HCT116 (cell line): ENCODE measurements around the gene MUSK. TPM values are rescaled to one million over a fixed set of nuclear protein-coding genes. Genes with fewer than 3 reads are reported as not detected.

ENCODE experiments used
- ATAC-seq: fragments of 200-7000 bp; cut with Tn5 transposase; 2 replicates; pipeline ENCODE4 v1.9.1; 2020; ENCODE audit warnings: mild to moderate bottlenecking, moderate library complexity
- BruUV-seq: library from RNA; stranded (reverse); fragments of 400-500 nt; replicated peaks from 2 replicates; lab custom pipeline; 2021; lab: Mats Ljungman, UMichigan
- CTCF ChIA-PET: fragments of 300-600 bp; sonication (Branson Sonifier 250); formaldehyde crosslinking; loops from one replicate; lab custom pipeline; 2021; ENCODE audit warnings: antibody characterized with exemption; lab: Charles Lee
- POLR2A ChIA-PET: fragments of 300-600, 350-600 bp; sonication (Branson Sonifier 250); formaldehyde crosslinking; loops from one replicate; lab custom pipeline; 2021; ENCODE audit warnings: antibody characterized with exemption; lab: Charles Lee
- RAD21 ChIA-PET, 2 experiments: fragments of 300-600 bp; sonication (Branson Sonifier 250); formaldehyde crosslinking; loops; one replicate each; lab custom pipeline; 2023; ENCODE audit warnings: low total read pairs in 2 of 2; ENCODE audit not compliant: uncharacterized antibody in 2 of 2, unreplicated experiment in 2 of 2, low non-redundant PET in 1 of 2; lab: Charles Lee
- DNase-seq: peaks from one replicate; pipeline ENCODE4 v3.0.0-alpha.2; 2010; ENCODE audit warnings: low read depth, low spot score
- H2AFZ ChIP-seq: fragments of 200-600 bp; shearing (Covaris generic), sonication (generic); 2 replicates; pipeline ENCODE4 v1.6.1; 2017; ENCODE audit warnings: low read depth, mixed run types, mixed read lengths, antibody characterized with exemption, low read length; ENCODE audit not compliant: poor library complexity, severe bottlenecking
- H3K27ac ChIP-seq: 2 replicates; pipeline ENCODE4 v1.5.1; 2012; ENCODE audit warnings: low read depth, low read length
- H3K27me3 ChIP-seq: fragments of 200-600 bp; sonication (generic); 2 replicates; pipeline ENCODE4 v1.6.1; 2016; ENCODE audit warnings: mixed run types, low read length, mixed read lengths; ENCODE audit not compliant: insufficient read depth
- H3K36me3 ChIP-seq, 2 experiments: fragments of 200-500 bp in 1 of 2; fragments of 200-600 bp in 1 of 2; sonication (Bioruptor generic) in 1 of 2; sonication (generic) in 1 of 2; 2 replicates each; pipeline versions ENCODE4 v1.5.1 to v1.6.1; 2014 to 2016; ENCODE audit warnings: low read length in 2 of 2, inconsistent platforms in 1 of 2, mixed read lengths in 1 of 2, mixed run types in 1 of 2; ENCODE audit not compliant: insufficient read depth in 2 of 2, control insufficient read depth in 1 of 2
- H3K4me1 ChIP-seq, 2 experiments: fragments of 200-600 bp in 1 of 2; sonication (generic) in 1 of 2; 2 replicates each; pipeline versions ENCODE4 v1.5.1 to v1.6.1; 2012 to 2017; ENCODE audit warnings: low read length in 2 of 2, inconsistent platforms in 1 of 2, mild to moderate bottlenecking in 1 of 2, mixed read lengths in 1 of 2, mixed run types in 1 of 2, moderate library complexity in 1 of 2; ENCODE audit not compliant: insufficient read depth in 2 of 2, control insufficient read depth in 1 of 2
- H3K4me2 ChIP-seq: fragments of 200-600 bp; sonication (generic); 2 replicates; pipeline ENCODE4 v1.6.1; 2017; ENCODE audit warnings: mixed run types, low read length, mixed read lengths
- H3K4me3 ChIP-seq, 2 experiments: fragments of 200-600 bp in 1 of 2; sonication (generic) in 1 of 2; replicated peaks in 1 of 2; 2 replicates each; pipeline ENCODE4 v1.5.1; 2011 to 2016; ENCODE audit warnings: low read length in 2 of 2, control low read depth in 1 of 2, low read depth in 1 of 2, mild to moderate bottlenecking in 1 of 2, mixed read lengths in 1 of 2, mixed run types in 1 of 2
- H3K79me2 ChIP-seq: fragments of 200-600 bp; sonication (generic); 2 replicates; pipeline ENCODE4 v1.6.1; 2017; ENCODE audit warnings: mild to moderate bottlenecking, mixed run types, low read length, moderate library complexity, mixed read lengths; ENCODE audit not compliant: insufficient read depth
- H3K9ac ChIP-seq: fragments of 200-600 bp; sonication (generic); 2 replicates; pipeline ENCODE4 v1.6.1; 2016; ENCODE audit warnings: low read length, mixed read lengths
- H3K9me2 ChIP-seq: fragments of 200-600 bp; sonication (generic), shearing (Covaris generic); 2 replicates; pipeline ENCODE4 v1.6.1; 2017; ENCODE audit warnings: mixed run types, mild to moderate bottlenecking, moderate library complexity; ENCODE audit not compliant: insufficient read depth
- H3K9me3 ChIP-seq, 2 experiments: fragments of 200-500 bp in 1 of 2; fragments of 200-600 bp in 1 of 2; sonication (Bioruptor generic) in 1 of 2; sonication (generic) in 1 of 2; 2 replicates each; pipeline ENCODE4 v1.6.1; 2014 to 2017; ENCODE audit warnings: low read length in 2 of 2, mixed read lengths in 2 of 2, inconsistent platforms in 1 of 2, low read depth in 1 of 2, mild to moderate bottlenecking in 1 of 2, mixed run types in 1 of 2, moderate library complexity in 1 of 2; ENCODE audit not compliant: control insufficient read depth in 1 of 2, insufficient read depth in 1 of 2
- H4K20me1 ChIP-seq: fragments of 200-600 bp; sonication (generic), shearing (Covaris generic); 2 replicates; pipeline ENCODE4 v1.6.1; 2017; ENCODE audit warnings: mixed run types, mild to moderate bottlenecking, moderate library complexity; ENCODE audit not compliant: insufficient read depth
- ATF3 ChIP-seq: IDR thresholded peaks from 2 replicates; pipeline ENCODE4 v1.6.1; 2012
- CBX3 ChIP-seq: IDR thresholded peaks from 2 replicates; pipeline ENCODE4 v1.6.1; 2012; ENCODE audit warnings: low read depth
- CEBPB ChIP-seq: IDR thresholded peaks from 2 replicates; pipeline ENCODE4 v1.6.1; 2012; ENCODE audit warnings: low read depth
- CTCF ChIP-seq, 3 experiments: fragments of 200-600 bp in 1 of 3; sonication (generic) in 1 of 3; IDR thresholded peaks in 2 of 3; conservative IDR thresholded peaks in 1 of 3; 2 replicates each; pipeline ENCODE4 v1.5.1; 2012 to 2017; ENCODE audit warnings: low read depth in 2 of 3, low read length in 2 of 3, antibody characterized with exemption in 1 of 3, borderline replicate concordance in 1 of 3, control low read depth in 1 of 3, mild to moderate bottlenecking in 1 of 3, mixed read lengths in 1 of 3, mixed run types in 1 of 3, moderate library complexity in 1 of 3; ENCODE audit not compliant: insufficient read depth in 1 of 3
- EGR1 ChIP-seq: IDR thresholded peaks from 2 replicates; pipeline ENCODE4 v1.6.1; 2012; ENCODE audit warnings: low read depth
- EZH2 ChIP-seq: fragments of 200-600 bp; sonication (generic); IDR thresholded peaks from 2 replicates; pipeline ENCODE4 v1.6.1; 2017; ENCODE audit warnings: antibody characterized with exemption, mixed run types
- MAX ChIP-seq: IDR thresholded peaks from 2 replicates; pipeline ENCODE4 v1.6.1; 2012
- POLR2A ChIP-seq: IDR thresholded peaks from 2 replicates; pipeline ENCODE4 v1.7.0; 2011; ENCODE audit warnings: borderline replicate concordance; ENCODE audit not compliant: insufficient read depth, insufficient read length; ENCODE audit errors: extremely low read depth
- POLR2AphosphoS5 ChIP-seq: IDR thresholded peaks from 2 replicates; pipeline ENCODE4 v1.6.1; 2011; ENCODE audit warnings: mild to moderate bottlenecking, low read depth, low read length, moderate library complexity
- RAD21 ChIP-seq: IDR thresholded peaks from 2 replicates; pipeline ENCODE4 v1.6.1; 2012; ENCODE audit warnings: low read depth, mild to moderate bottlenecking
- REST ChIP-seq: IDR thresholded peaks from 2 replicates; pipeline ENCODE4 v1.6.1; 2012; ENCODE audit warnings: low read depth
- SIN3A ChIP-seq: IDR thresholded peaks from 2 replicates; pipeline ENCODE4 v1.6.1; 2012; ENCODE audit warnings: low read depth
- SP1 ChIP-seq: IDR thresholded peaks from 2 replicates; pipeline ENCODE4 v1.6.1; 2012; ENCODE audit warnings: low read depth
- SRF ChIP-seq: IDR thresholded peaks from 2 replicates; pipeline ENCODE4 v1.6.1; 2012; ENCODE audit warnings: low read depth
- TCF7L2 ChIP-seq: IDR thresholded peaks from 2 replicates; pipeline ENCODE4 v1.7.0; 2011; ENCODE audit warnings: borderline replicate concordance, inconsistent platforms; ENCODE audit not compliant: insufficient read depth, insufficient read length; ENCODE audit errors: extremely low read depth
- ZFX ChIP-seq: fragments of 450-650 bp; IDR thresholded peaks from 2 replicates; pipeline ENCODE4 v1.6.1; 2017
- ZNF274 ChIP-seq: fragments of 200-500 bp; sonication (Bioruptor generic); IDR thresholded peaks from 2 replicates; pipeline ENCODE4 v1.6.1; 2014; ENCODE audit warnings: mild to moderate bottlenecking, low read depth, low read length, inconsistent platforms
- intact Hi-C: fragments of 100-400 bp; cut with micrococcal nuclease; formaldehyde crosslinking; loops from 2 replicates; pipeline ENCODE4 v1.10.0; 2022
- total RNA-seq: library from RNA; stranded (reverse); gene quantifications from one replicate; pipeline ENCODE4 v1.2.1, GENCODE V29; 2021; ENCODE audit not compliant: unreplicated experiment

Gene MUSK
- total RNA-seq, 1 experiment from 2014 or later = not detected

GRCh38 chr9:110731437-110732028, 62.9 kb downstream of the MUSK start:
- H3K79me2 ChIP-seq = no peaks in the 10 kb centered on the region
- POLR2A ChIA-PET = no interaction called here
- no peak overlapping the region for H3K4me2 ChIP-seq
- BruUV-seq = no TSS peak
- no peaks in the 10 kb centered on the region for H3K27me3 ChIP-seq
- no peaks in the 10 kb centered on the region for H3K36me3 ChIP-seq
- intact Hi-C loops = no loop called here
- CTCF ChIA-PET = no interaction called here
- H2AFZ ChIP-seq = no peak overlapping the region
- ATAC-seq (peak; percentile 54; the same call in 1 of the 2 replicates), DNase-seq (no peak)
- H4K20me1 ChIP-seq = no peaks in the 10 kb centered on the region
- H3K4me1 ChIP-seq = no peaks in the 10 kb centered on the region
- no peak overlapping the region for H3K9ac ChIP-seq
- H3K27ac ChIP-seq = no peak overlapping the region
- RAD21 ChIA-PET = interaction anchor here in 1 of 2 experiments (0.6 kb wide), 1 partner anchor 547 kb away, joined by 3 read pairs; no protein-coding TSS in a partner anchor
- H3K9me2 ChIP-seq = no peaks in the 10 kb centered on the region
- no peaks in the 10 kb centered on the region for H3K9me3 ChIP-seq
- TF ChIP-seq EZH2 = no peak
- no peak for TF ChIP-seq ZNF274
- TF ChIP-seq SP1 = no peak
- no peak for TF ChIP-seq MAX
- no peak for TF ChIP-seq ATF3
- no peak for TF ChIP-seq RAD21
- no peak for TF ChIP-seq ZFX
- TF ChIP-seq POLR2A = no peak
- no peak for TF ChIP-seq SRF
- TF ChIP-seq TCF7L2 = no peak
- TF ChIP-seq CEBPB = no peak
- TF ChIP-seq POLR2AphosphoS5 = no peak
- TF ChIP-seq SIN3A = no peak
- TF ChIP-seq EGR1 = no peak
- TF ChIP-seq CBX3 = no peak
- no peak for TF ChIP-seq CTCF (IDR thresholded peaks at IDR 0.05 in 2 of 3, conservative IDR thresholded peaks at IDR 0.05 in 1 of 3; ENCODE audit: borderline replicate concordance in 1 of 3, insufficient read depth in 1 of 3, low read depth in 2 of 3, low read length in 2 of 3)
- no peak for TF ChIP-seq REST
- H3K4me3 ChIP-seq = no peak overlapping the region
